ENCODE results near the gene CA7. TPM values are rescaled to one million over a fixed set of nuclear protein-coding genes. Genes with fewer than 3 reads are reported as not detected.

Gene CA7
- total RNA-seq, 4 donors from 2014 or later = 107 to 237 (median 152) TPM

DNA sequence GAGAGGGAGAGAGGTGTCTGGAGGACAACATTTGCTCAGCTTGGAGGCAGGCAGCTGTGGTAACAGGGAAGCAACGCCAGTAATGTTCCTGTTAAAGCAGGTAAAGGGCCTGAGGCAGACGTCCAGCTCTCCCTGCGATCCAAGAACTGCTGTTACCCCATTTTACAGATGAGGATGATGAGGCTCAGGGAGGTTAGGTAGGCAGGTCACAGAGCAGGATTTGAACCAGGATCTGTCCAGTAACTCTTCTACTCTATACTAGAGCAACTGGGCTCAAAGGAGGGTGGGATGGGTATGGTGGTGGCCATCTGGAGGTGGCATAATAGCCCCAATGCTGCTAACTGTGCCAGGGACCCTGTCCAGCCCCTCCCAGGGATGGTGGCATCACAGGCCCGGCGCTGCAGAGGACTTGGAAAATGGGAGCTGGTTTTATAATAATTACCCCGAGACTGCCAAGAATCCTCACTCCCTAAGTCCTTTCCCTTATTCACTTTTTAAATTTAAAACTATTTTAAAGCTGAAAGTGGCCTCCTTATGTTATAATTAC, 12.0 kb downstream of the CA7 start:
- intact Hi-C loops (cut with DNase I; ENCODE audit: low total_unique reads) = no loop called here
- no peak for DNase-seq
- no peak for TF ChIP-seq POLR2A (IDR thresholded peaks at IDR 0.05)
- no peak for TF ChIP-seq POLR2AphosphoS5 (IDR thresholded peaks at IDR 0.05)
- Histone ChIP-seq H3K27ac (no peak overlapping the region), H3K9me3 (no peaks in the 10 kb centered on the region), H3K36me3 (no peaks in the 10 kb centered on the region), H3K4me3 (no peak overlapping the region), H3K27me3 (no peaks in the 10 kb centered on the region), H3K4me1 (peaks cover 0 to 3% (median 0%) of the 10 kb centered on the region in 4 donors)
- in situ Hi-C loops (cut with MboI; ENCODE audit: low pct_ligation_motif_present in 1 of 4, low pct_unique_long_range_greater_than_20kb in 1 of 4, low sequenced_read_pairs in 3 of 4) = loop anchor here (25.0 kb wide), 1 partner anchor 444 kb away; no protein-coding TSS in a partner anchor
- 94% methylated on average over 6 of the region's 6 CpGs; no CpG with 5 or more reads in 1 of the 2 donors for WGBS, 2 donors (ENCODE audit: low coverage in 1 of 2)

DNA sequence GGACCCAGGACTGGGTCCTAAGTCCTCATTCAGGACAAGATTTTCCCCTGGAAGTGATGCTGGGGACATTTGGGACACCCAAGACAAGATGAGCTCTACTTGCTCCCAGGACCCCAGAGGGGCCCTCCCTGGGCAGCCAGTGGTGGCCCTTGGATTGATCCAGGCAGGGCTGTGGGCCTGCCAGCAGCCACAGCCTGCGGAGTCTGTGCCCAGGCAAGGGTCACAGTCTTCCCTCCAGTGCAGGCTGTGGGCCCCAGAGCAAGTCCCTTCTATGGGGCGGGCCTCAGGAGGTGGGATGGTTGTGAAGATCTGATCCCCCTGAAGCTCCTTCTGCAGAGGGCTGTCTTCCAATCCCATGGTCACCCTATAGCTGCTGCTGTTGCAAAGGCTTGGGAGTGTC, 12.6 kb downstream of the CA7 start:
- Histone ChIP-seq H3K4me3 (no peak overlapping the region), H3K9me3 (no peaks in the 10 kb centered on the region), H3K27me3 (no peaks in the 10 kb centered on the region), H3K4me1 (peaks cover 0 to 3% (median 0%) of the 10 kb centered on the region in 4 donors), H3K27ac (no peak overlapping the region), H3K36me3 (no peaks in the 10 kb centered on the region)
- 89% methylated on average over 2 of the region's 2 CpGs; no CpG with 5 or more reads in 1 of the 2 donors for WGBS, 2 donors (ENCODE audit: low coverage in 1 of 2)
- in situ Hi-C loops (cut with MboI; ENCODE audit: low pct_ligation_motif_present in 1 of 4, low pct_unique_long_range_greater_than_20kb in 1 of 4, low sequenced_read_pairs in 3 of 4) (loop anchor here (25.0 kb wide), 1 partner anchor 444 kb away; no protein-coding TSS in a partner anchor), intact Hi-C loops (cut with DNase I; ENCODE audit: low total_unique reads) (no loop called here)
- TF ChIP-seq EP300 (IDR thresholded peaks at IDR 0.05; ENCODE audit: low read depth) = no peak
- TF ChIP-seq, protein P1, sequence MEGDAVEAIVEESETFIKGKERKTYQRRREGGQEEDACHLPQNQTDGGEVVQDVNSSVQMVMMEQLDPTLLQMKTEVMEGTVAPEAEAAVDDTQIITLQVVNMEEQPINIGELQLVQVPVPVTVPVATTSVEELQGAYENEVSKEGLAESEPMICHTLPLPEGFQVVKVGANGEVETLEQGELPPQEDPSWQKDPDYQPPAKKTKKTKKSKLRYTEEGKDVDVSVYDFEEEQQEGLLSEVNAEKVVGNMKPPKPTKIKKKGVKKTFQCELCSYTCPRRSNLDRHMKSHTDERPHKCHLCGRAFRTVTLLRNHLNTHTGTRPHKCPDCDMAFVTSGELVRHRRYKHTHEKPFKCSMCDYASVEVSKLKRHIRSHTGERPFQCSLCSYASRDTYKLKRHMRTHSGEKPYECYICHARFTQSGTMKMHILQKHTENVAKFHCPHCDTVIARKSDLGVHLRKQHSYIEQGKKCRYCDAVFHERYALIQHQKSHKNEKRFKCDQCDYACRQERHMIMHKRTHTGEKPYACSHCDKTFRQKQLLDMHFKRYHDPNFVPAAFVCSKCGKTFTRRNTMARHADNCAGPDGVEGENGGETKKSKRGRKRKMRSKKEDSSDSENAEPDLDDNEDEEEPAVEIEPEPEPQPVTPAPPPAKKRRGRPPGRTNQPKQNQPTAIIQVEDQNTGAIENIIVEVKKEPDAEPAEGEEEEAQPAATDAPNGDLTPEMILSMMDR (IDR thresholded peaks at IDR 0.05) = no peak
- no peak for TF ChIP-seq POLR2AphosphoS5 (IDR thresholded peaks at IDR 0.05)
- no peak for TF ChIP-seq POLR2A (IDR thresholded peaks at IDR 0.05)
- no peak for DNase-seq

DNA sequence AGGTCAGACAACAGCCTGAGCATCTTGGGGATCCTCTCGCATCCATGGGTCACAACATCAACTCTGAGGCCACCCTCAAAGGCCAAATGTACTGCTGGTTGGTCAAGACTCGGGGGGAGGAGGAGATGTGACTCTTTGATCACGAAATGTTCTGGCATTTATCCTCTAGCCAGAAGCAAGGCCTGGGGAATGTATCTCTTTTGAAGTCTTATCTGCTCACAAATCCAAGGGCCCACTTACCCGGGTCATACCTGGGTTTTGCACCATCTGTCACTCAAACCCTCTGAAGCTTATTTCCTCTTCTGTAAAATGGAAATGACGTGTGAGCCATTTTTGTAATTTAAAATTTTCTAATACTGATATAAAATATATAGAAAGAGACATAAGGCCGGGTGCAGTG, 13.2 kb downstream of the CA7 start:
- Histone ChIP-seq H3K4me3 (no peak overlapping the region), H3K27me3 (no peaks in the 10 kb centered on the region), H3K27ac (no peak overlapping the region), H3K4me1 (peaks cover 0 to 3% (median 0%) of the 10 kb centered on the region in 4 donors), H3K9me3 (no peaks in the 10 kb centered on the region), H3K36me3 (no peaks in the 10 kb centered on the region)
- no peak for DNase-seq
- 69 to 83% methylated on average over 2 to 6 of the region's 6 CpGs for WGBS, 2 donors (ENCODE audit: low coverage in 1 of 2)
- TF ChIP-seq POLR2A (IDR thresholded peaks at IDR 0.05) = no peak
- no peak for TF ChIP-seq POLR2AphosphoS5 (IDR thresholded peaks at IDR 0.05)
- TF ChIP-seq, protein P1 (IDR thresholded peaks at IDR 0.05) = no peak
- no peak for TF ChIP-seq EP300 (IDR thresholded peaks at IDR 0.05; ENCODE audit: low read depth)
- intact Hi-C loops (cut with DNase I; ENCODE audit: low total_unique reads) (no loop called here), in situ Hi-C loops (cut with MboI; ENCODE audit: low pct_ligation_motif_present in 1 of 4, low pct_unique_long_range_greater_than_20kb in 1 of 4, low sequenced_read_pairs in 3 of 4) (loop anchor here (25.0 kb wide), 1 partner anchor 445 kb away; no protein-coding TSS in a partner anchor)

DNA sequence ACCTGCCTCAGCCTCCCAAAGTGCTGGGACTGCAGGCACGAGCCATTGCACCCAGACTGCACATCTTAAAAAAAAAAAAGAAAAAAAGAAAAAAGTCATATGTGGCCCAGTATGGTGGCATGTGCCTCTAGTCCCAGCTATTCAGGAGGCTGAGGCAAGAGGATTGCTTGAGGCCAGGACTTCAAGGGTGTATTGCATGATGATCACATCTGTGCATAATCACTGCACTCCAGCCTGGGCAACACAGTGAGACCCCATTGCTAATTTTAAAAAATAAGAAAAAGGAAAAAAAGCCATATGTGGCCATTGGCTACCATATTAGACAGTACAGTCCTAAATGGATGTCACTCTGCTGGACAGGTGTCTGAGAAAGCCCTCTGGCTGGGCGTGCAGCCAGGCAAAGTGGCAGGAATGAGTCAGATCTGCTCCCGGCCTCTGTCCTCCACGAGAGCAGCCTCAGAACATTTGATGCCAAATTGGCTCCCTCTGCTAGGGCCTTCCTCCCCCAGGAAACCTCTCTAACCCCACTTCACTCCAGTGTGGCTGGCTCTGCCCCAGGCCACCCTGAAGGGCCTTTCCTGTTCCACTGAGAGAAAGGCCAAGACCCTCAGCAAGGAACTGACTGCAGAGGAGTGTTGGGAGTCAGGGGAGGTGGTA, 14.7 kb downstream of the CA7 start:
- no peak overlapping the region for H3K27ac ChIP-seq

More for the DNA sequence above, 14.7 kb downstream of the CA7 start:
- Histone ChIP-seq H3K27me3 (no peaks in the 10 kb centered on the region), H3K9me3 (no peaks in the 10 kb centered on the region), H3K36me3 (no peaks in the 10 kb centered on the region), H3K4me3 (no peak overlapping the region), H3K4me1 (peaks cover 0 to 3% (median 0%) of the 10 kb centered on the region in 4 donors)
- no peak for DNase-seq
- in situ Hi-C loops (cut with MboI; ENCODE audit: low pct_ligation_motif_present in 1 of 4, low pct_unique_long_range_greater_than_20kb in 1 of 4, low sequenced_read_pairs in 3 of 4) = loop anchor here (25.0 kb wide), 1 partner anchor 447 kb away; no protein-coding TSS in a partner anchor
- TF ChIP-seq EP300 (IDR thresholded peaks at IDR 0.05; ENCODE audit: low read depth) (no peak), POLR2AphosphoS5 (IDR thresholded peaks at IDR 0.05) (no peak), POLR2A (IDR thresholded peaks at IDR 0.05) (no peak)
- TF ChIP-seq, protein P1 (IDR thresholded peaks at IDR 0.05) = no peak
- WGBS, 2 donors (ENCODE audit: low coverage in 1 of 2) = 38 to 48% methylated on average over 3 to 4 of the region's 4 CpGs
- intact Hi-C loops (cut with DNase I; ENCODE audit: low total_unique reads) = no loop called here

Data from transverse colon (tissue), 4 donors.